Small intestine (tissue), 7 donors: Measurements from ENCODE around the gene GBE1. TPM values are rescaled to one million over a fixed set of nuclear protein-coding genes. Genes with fewer than 3 reads are reported as not detected.
"Not testable (repeated sequence)": the region's sequence is repeated elsewhere in the genome, so short reads cannot be mapped to it uniquely, and the experiment has no call there.

Experiments
- DNase-seq, 2 donors: peaks; one replicate each; pipeline versions ENCODE4 v3.0.0 to v3.0.0-alpha.2; 2013
- FAIRE-seq: peaks from 2 replicates; lab custom pipeline; 2012; peaks lifted over from hg19 to GRCh38; lab: Jason Lieb, UNC
- H3K27ac ChIP-seq, 3 donors: one replicate each; pipeline ENCODE4 v1.5.1; 2013; ENCODE audit warnings: low read length in 2 of 3, mild to moderate bottlenecking in 2 of 3, control low read depth in 1 of 3, inconsistent platforms in 1 of 3, low read depth in 1 of 3, moderate library complexity in 1 of 3
- H3K27me3 ChIP-seq, 3 donors: one replicate each; pipeline ENCODE4 v1.6.1; 2013; ENCODE audit warnings: low read length in 3 of 3, inconsistent platforms in 1 of 3; ENCODE audit not compliant: control insufficient read depth in 3 of 3, insufficient read depth in 3 of 3
- H3K36me3 ChIP-seq, 3 donors: one replicate each; pipeline ENCODE4 v1.6.1; 2013; ENCODE audit warnings: low read length in 3 of 3, inconsistent platforms in 1 of 3, low read depth in 1 of 3, mild to moderate bottlenecking in 1 of 3, moderate library complexity in 1 of 3; ENCODE audit not compliant: control insufficient read depth in 3 of 3, insufficient read depth in 2 of 3
- H3K4me1 ChIP-seq, 3 donors: one replicate each; pipeline ENCODE4 v1.6.1; 2013; ENCODE audit warnings: low read length in 2 of 3, inconsistent platforms in 1 of 3, low read depth in 1 of 3, mild to moderate bottlenecking in 1 of 3, moderate library complexity in 1 of 3; ENCODE audit not compliant: control insufficient read depth in 3 of 3, insufficient read depth in 2 of 3
- H3K4me3 ChIP-seq, 3 donors: one replicate each; pipeline ENCODE4 v1.5.1; 2013; ENCODE audit warnings: low read length in 3 of 3, control low read depth in 1 of 3, inconsistent platforms in 1 of 3, low read depth in 1 of 3, mild to moderate bottlenecking in 1 of 3, moderate library complexity in 1 of 3
- H3K9me3 ChIP-seq, 2 donors: one replicate each; pipeline ENCODE4 v1.6.1; 2013; ENCODE audit warnings: low read depth in 1 of 2, low read length in 1 of 2; ENCODE audit not compliant: control insufficient read depth in 2 of 2, insufficient read depth in 1 of 2
- WGBS, 3 donors: extraction: QIAGEN DNeasy Blood & Tissue Kit; methylation state at CpG; one replicate each; pipeline ENCODE4 v1.1.7; 2013; 5-methylcytosine and 5-hydroxymethylcytosine counted together
- polyA plus RNA-seq, 4 donors: library from polyadenylated mRNA; stranded (reverse) in 3 of 4; unstranded in 1 of 4; fragments of 200-250 nt in 3 of 4; fragments of 120-200 nt in 1 of 4; gene quantifications; one replicate each; pipeline versions ENCODE4 v1.2.1 to v1.2.3, GENCODE V29; 2013
- donor health status: healthy with polysubstance abuse.
- donor health status: control.
- donor health status: control.
- donor health status: Bipolar disorder and iron deficiency.
- donor health status: healthy.

Gene GBE1
- polyA plus RNA-seq, 4 donors, result 8.9 to 14.3 (median 10.5) TPM

- Histone ChIP-seq H3K27me3 (no peaks in the 10 kb centered on the region), H3K4me1 (no peaks in the 10 kb centered on the region), H3K9me3 (peaks cover 0 to 2% of the 10 kb centered on the region in 2 donors), H3K4me3 (no peak overlapping the region), H3K27ac (no peak overlapping the region), H3K36me3 (no peaks in the 10 kb centered on the region)
- 22 to 26% (median 25%) methylated on average over 3 of the region's 3 CpGs for WGBS, 3 donors
- no peak for FAIRE-seq
- DNase-seq, result no peak
Observed at GRCh38 chr3:81782585-81782984, 21.1 kb upstream of the GBE1 start.

DNA sequence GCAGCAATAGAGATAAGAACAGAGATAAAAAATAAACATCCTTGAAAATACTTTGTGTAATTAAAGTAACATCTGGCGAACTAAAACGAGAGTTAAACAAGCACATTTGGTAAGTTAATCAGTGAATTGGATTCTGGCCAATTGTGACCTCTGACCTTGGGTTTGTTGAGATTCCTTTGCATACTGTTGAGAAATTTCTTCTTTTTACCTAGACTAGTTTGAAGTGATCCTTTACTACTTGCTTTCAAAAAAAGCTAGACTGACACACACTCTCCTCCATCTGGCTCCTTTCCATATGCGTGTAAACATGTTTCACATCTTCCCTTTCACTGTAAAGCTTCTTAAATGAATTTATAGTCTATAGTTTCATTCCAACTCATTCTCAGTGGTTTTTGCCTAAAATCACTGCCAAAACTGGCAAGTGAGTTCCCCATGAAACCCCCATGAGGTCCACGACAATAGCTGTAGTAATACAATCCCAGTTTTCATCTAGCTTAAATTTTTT is 17.3 kb upstream of the GBE1 start:
- Histone ChIP-seq H3K9me3 (peaks cover 0 to 2% of the 10 kb centered on the region in 2 donors), H3K4me1 (no peaks in the 10 kb centered on the region), H3K36me3 (no peaks in the 10 kb centered on the region), H3K4me3 (no peak overlapping the region), H3K27ac (no peak overlapping the region), H3K27me3 (no peaks in the 10 kb centered on the region)
- DNase-seq (no peak), FAIRE-seq (no peak)
- WGBS, 3 donors, result 45 to 51% (median 49%) methylated on average over 4 of the region's 4 CpGs

- FAIRE-seq (no peak), DNase-seq (no peak)
- no peak overlapping the region for H3K27ac ChIP-seq
- 66 to 72% (median 70%) methylated on average over 2 of the region's 2 CpGs for WGBS, 3 donors
- no peak overlapping the region for H3K4me3 ChIP-seq
- no peaks in the 10 kb centered on the region for H3K4me1 ChIP-seq
- H3K9me3 ChIP-seq, result peaks cover 0 to 2% of the 10 kb centered on the region in 2 donors
- H3K27me3 ChIP-seq, result no peaks in the 10 kb centered on the region
- H3K36me3 ChIP-seq, result no peaks in the 10 kb centered on the region
Observed at GRCh38 chr3:81776643-81777042, 15.2 kb upstream of the GBE1 start.

DNA sequence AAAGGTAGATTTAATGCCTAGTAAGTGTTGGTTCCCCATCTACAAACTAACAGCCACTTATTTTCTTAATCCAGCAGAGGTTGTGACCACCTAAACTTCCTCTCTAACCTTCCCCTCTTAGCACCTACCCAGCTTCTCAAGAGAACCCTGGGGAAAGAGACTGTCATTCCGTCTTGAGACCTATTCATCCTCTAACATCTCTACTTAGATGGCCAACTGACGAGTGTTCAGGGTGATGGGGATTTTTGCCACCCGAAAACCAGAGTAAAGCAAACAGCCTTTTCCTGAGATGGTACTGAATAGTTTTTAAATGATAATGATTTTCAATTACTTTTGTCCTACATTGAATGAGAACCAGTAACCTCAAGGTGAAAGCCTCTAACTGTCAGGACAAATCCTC is 9.3 kb upstream of the GBE1 start:
- no peak for FAIRE-seq
- Histone ChIP-seq H3K4me3 (no peak overlapping the region), H3K36me3 (no peaks in the 10 kb centered on the region), H3K9me3 (no peaks in the 10 kb centered on the region), H3K27me3 (no peaks in the 10 kb centered on the region), H3K4me1 (no peaks in the 10 kb centered on the region), H3K27ac (no peak overlapping the region)
- DNase-seq, result no peak
- WGBS, 3 donors, result 83 to 88% (median 87%) methylated on average over 3 of the region's 3 CpGs

- Histone ChIP-seq H3K4me1 (no peaks in the 10 kb centered on the region), H3K36me3 (no peaks in the 10 kb centered on the region), H3K9me3 (no peaks in the 10 kb centered on the region), H3K27me3 (no peaks in the 10 kb centered on the region), H3K4me3 (no peak overlapping the region), H3K27ac (no peak overlapping the region)
- no peak for DNase-seq
- no peak for FAIRE-seq
- 66 to 80% (median 69%) methylated on average over 2 of the region's 2 CpGs for WGBS, 3 donors
Observed at GRCh38 chr3:81769299-81769698, 7.9 kb upstream of the GBE1 start.

- not testable (repeated sequence) for H3K4me1 ChIP-seq, H3K4me3 ChIP-seq, FAIRE-seq, H3K27me3 ChIP-seq, H3K36me3 ChIP-seq, DNase-seq, H3K27ac ChIP-seq, H3K9me3 ChIP-seq
- 95 to 98% (median 96%) methylated on average over 41 to 47 of the region's 47 CpGs for WGBS, 3 donors
Observed at GRCh38 chr3:81767250-81767859, 5.9 kb upstream of the GBE1 start.

DNA sequence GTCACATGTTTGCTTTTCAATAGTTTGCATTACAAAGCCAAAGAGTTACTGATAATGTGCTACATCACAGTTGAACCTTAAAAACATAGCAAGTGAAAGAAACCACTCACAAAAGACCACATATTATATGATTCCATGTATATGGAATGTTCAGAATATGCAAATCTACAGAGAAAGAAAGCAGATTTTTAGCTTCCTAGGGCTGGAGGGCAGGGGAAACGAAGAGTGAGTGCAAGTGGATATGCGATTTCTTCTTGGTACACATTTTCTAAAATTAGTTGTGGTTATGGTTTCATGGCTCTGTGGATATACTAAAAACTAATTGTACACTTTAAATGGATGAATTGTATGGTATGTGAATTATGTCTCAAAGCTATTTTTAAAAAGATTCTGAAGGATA is 4.0 kb upstream of the GBE1 start:
- Histone ChIP-seq H3K36me3 (no peaks in the 10 kb centered on the region), H3K4me3 (no peak overlapping the region), H3K27ac (no peak overlapping the region), H3K27me3 (no peaks in the 10 kb centered on the region), H3K4me1 (no peaks in the 10 kb centered on the region), H3K9me3 (no peaks in the 10 kb centered on the region)
- no peak for FAIRE-seq
- no peak for DNase-seq
- WGBS, 3 donors, result 80 to 95% (median 86%) methylated on average over 2 of the region's 2 CpGs

DNA sequence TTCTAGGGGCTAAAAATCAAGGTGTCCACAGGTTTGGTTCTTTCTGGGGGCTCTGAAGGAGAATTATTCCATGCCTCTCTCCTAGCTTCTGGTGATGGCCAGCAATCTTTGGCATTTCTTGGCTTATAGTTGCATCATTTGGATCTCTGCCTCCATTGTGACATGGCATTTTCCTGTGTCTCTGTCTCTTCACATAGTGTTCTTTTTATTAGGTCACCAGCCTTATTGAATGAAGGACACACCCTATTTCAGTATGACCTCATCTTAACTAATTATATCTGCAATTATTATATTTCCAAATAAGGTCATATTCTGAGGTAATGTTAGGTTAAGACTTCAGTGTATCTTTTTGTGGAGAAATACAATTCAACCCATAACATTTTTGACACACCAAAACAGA is 3.2 kb upstream of the GBE1 start:
- no peaks in the 10 kb centered on the region for H3K36me3 ChIP-seq
- no peaks in the 10 kb centered on the region for H3K9me3 ChIP-seq
- peaks cover 0 to 4% (median 0%) of the 10 kb centered on the region in 3 donors for H3K4me1 ChIP-seq
- no peak overlapping the region for H3K27ac ChIP-seq
- FAIRE-seq, result no peak
- no peak overlapping the region for H3K4me3 ChIP-seq
- no peak for DNase-seq
- no peaks in the 10 kb centered on the region for H3K27me3 ChIP-seq

DNA sequence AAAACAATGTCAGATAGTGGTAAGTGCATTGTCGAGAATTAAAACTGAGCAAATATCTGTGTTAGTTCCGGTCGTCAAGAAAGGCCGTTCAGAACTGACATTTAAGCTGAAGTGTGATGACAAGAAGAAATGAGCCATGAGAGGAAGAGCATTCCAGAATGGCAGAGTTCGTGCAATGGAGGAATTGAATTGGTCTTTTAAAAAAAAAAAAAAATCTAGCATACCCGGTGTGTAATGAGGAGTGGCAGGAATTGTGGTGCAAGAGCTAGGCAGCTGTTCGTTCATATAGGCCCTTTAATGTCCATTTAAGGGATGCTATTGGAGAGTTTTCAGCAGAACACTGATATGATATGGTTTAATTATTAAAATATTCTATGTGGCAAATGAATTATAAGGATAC is 2.6 kb upstream of the GBE1 start:
- no peak for FAIRE-seq
- Histone ChIP-seq H3K27me3 (no peaks in the 10 kb centered on the region), H3K36me3 (no peaks in the 10 kb centered on the region), H3K4me3 (no peak overlapping the region), H3K27ac (no peak overlapping the region), H3K9me3 (no peaks in the 10 kb centered on the region), H3K4me1 (peaks cover 0 to 4% (median 3%) of the 10 kb centered on the region in 3 donors)
- WGBS, 3 donors, result 77 to 86% (median 77%) methylated on average over 7 of the region's 7 CpGs
- DNase-seq, result no peak
